Colonic mucosa (tissue), 4 donors: ENCODE measurements around the gene COL13A1. TPM values are rescaled to one million over a fixed set of nuclear protein-coding genes. Genes with fewer than 3 reads are reported as not detected.

Source experiments
- DNase-seq: peaks from one replicate; pipeline ENCODE4 v3.0.0-alpha.2; 2020
- H3K27ac ChIP-seq: fragments of 200-600 bp; one replicate; pipeline ENCODE4 v1.8.0; 2021
- H3K27me3 ChIP-seq: fragments of 200-600 bp; one replicate; pipeline ENCODE4 v1.8.0; 2021
- H3K36me3 ChIP-seq: fragments of 200-600 bp; one replicate; pipeline ENCODE4 v1.8.0; 2021
- H3K4me1 ChIP-seq: fragments of 200-600 bp; one replicate; pipeline ENCODE4 v1.8.0; 2021; ENCODE audit warnings: mild to moderate bottlenecking
- H3K4me3 ChIP-seq: fragments of 200-600 bp; one replicate; pipeline ENCODE4 v1.8.0; 2021
- H3K9ac ChIP-seq, 2 donors: one replicate each; pipeline ENCODE4 v1.7.0; 2013; ENCODE audit warnings: control low read depth in 2 of 2, low read depth in 2 of 2, low read length in 2 of 2
- H3K9me3 ChIP-seq: fragments of 200-600 bp; one replicate; pipeline ENCODE4 v1.8.0; 2021
- CTCF ChIP-seq: fragments of 200-600 bp; IDR thresholded peaks from one replicate; pipeline ENCODE4 v1.8.0; 2022; ENCODE audit warnings: antibody characterized with exemption, mild to moderate bottlenecking
- intact Hi-C: fragments of 100-400 bp; cut with DNase I; formaldehyde crosslinking; loops from one replicate; pipeline ENCODE4 v1.14.1; 2022
- total RNA-seq, 2 donors: library from RNA; stranded (reverse); fragmentation: NEBNext Ultra II Directional in 1 of 2; extraction: Animal tissue kit (Norgen Biotek cat#: 25700) in 1 of 2; gene quantifications; one replicate each; pipeline ENCODE4 v1.2.1, GENCODE V29; 2021
- donor health status: healthy.
- donor health status: DM: no; HTN: no; CAD: no.
- donor health status: DM: no; HTN: no; CAD: no.

COL13A1 gene
- total RNA-seq, 2 donors from 2014 or later: 1.0 to 1.1 TPM

- DNase-seq: no peak
- no peaks in the 10 kb centered on the region for H3K9me3 ChIP-seq
- no peaks in the 10 kb centered on the region for H3K36me3 ChIP-seq
- intact Hi-C loops: no loop called here
- H3K9ac ChIP-seq: no peak overlapping the region
- H3K4me1 ChIP-seq: peaks cover 11% of the 10 kb centered on the region
- TF ChIP-seq CTCF: no peak
- no peaks in the 10 kb centered on the region for H3K27me3 ChIP-seq
- no peak overlapping the region for H3K27ac ChIP-seq
- no peak overlapping the region for H3K4me3 ChIP-seq
Observed at GRCh38 chr10:69870591-69870990, 68.9 kb downstream of the COL13A1 start.

- Histone ChIP-seq H3K4me1 (peaks cover 11% of the 10 kb centered on the region), H3K36me3 (no peaks in the 10 kb centered on the region), H3K9ac (no peak overlapping the region), H3K27me3 (no peaks in the 10 kb centered on the region), H3K9me3 (no peaks in the 10 kb centered on the region), H3K27ac (no peak overlapping the region), H3K4me3 (no peak overlapping the region)
- TF ChIP-seq CTCF: no peak
- intact Hi-C loops: no loop called here
- no peak for DNase-seq
Observed at GRCh38 chr10:69871074-69871473, 69.4 kb downstream of the COL13A1 start.

GRCh38 chr10:69872323-69872722, 70.6 kb downstream of the COL13A1 start:
- DNase-seq: no peak
- no peaks in the 10 kb centered on the region for H3K9me3 ChIP-seq
- intact Hi-C loops: no loop called here
- H3K27me3 ChIP-seq: no peaks in the 10 kb centered on the region
- no peak for TF ChIP-seq CTCF
- H3K27ac ChIP-seq: no peak overlapping the region
- H3K4me1 ChIP-seq: peaks cover 7% of the 10 kb centered on the region
- H3K4me3 ChIP-seq: no peak overlapping the region
- no peak overlapping the region for H3K9ac ChIP-seq
- H3K36me3 ChIP-seq: no peaks in the 10 kb centered on the region

GRCh38 chr10:69873135-69873639, 71.5 kb downstream of the COL13A1 start:
- no peak overlapping the region for H3K9ac ChIP-seq
- intact Hi-C loops: no loop called here
- H3K27me3 ChIP-seq: no peaks in the 10 kb centered on the region
- DNase-seq: no peak
- peaks cover 7% of the 10 kb centered on the region for H3K4me1 ChIP-seq
- no peaks in the 10 kb centered on the region for H3K9me3 ChIP-seq
- no peak for TF ChIP-seq CTCF
- H3K4me3 ChIP-seq: no peak overlapping the region
- no peaks in the 10 kb centered on the region for H3K36me3 ChIP-seq
- H3K27ac ChIP-seq: no peak overlapping the region

GRCh38 chr10:69874449-69874848, 72.7 kb downstream of the COL13A1 start:
- H3K27ac ChIP-seq: no peak overlapping the region
- TF ChIP-seq CTCF: no peak
- intact Hi-C loops: no loop called here
- no peaks in the 10 kb centered on the region for H3K4me1 ChIP-seq
- no peaks in the 10 kb centered on the region for H3K36me3 ChIP-seq
- DNase-seq: no peak
- H3K9me3 ChIP-seq: no peaks in the 10 kb centered on the region
- no peak overlapping the region for H3K9ac ChIP-seq
- no peak overlapping the region for H3K4me3 ChIP-seq
- H3K27me3 ChIP-seq: no peaks in the 10 kb centered on the region
